ENCODE results near the gene ZNF888. TPM values are rescaled to one million over a fixed set of nuclear protein-coding genes. Genes with fewer than 3 reads are reported as not detected.

Gene ZNF888
- polyA plus RNA-seq (2012; ENCODE audit: insufficient read length, low read depth) = not detected

GRCh38 chr19:52922841-52923777, at the start of gene ZNF888:
TSS of gene ZNF888 (minus strand) at chr19:52923428. CDS start at chr19:52917873, 5,555 bp downstream.
- TF ChIP-seq FOXP2 (optimal IDR thresholded peaks at IDR 0.05; ENCODE audit: borderline replicate concordance, extremely low read depth, extremely low read length, insufficient read depth) (no peak), SIN3A (IDR thresholded peaks at IDR 0.05; ENCODE audit: borderline replicate concordance, insufficient read depth, low read length) (no peak), POLR2AphosphoS5 (IDR thresholded peaks at IDR 0.05; ENCODE audit: low read depth, low read length) (no peak), REST (IDR thresholded peaks at IDR 0.05; ENCODE audit: insufficient read depth in 1 of 2, low read depth in 2 of 2, low read length in 2 of 2) (no peak), TAF1 (IDR thresholded peaks at IDR 0.05; ENCODE audit: borderline replicate concordance, insufficient read depth, low read length) (no peak)

GRCh38 chr19:52967772-52968171, 44.5 kb upstream of the ZNF888 start:
- TF ChIP-seq POLR2AphosphoS5 (IDR thresholded peaks at IDR 0.05; ENCODE audit: low read depth, low read length) (no peak), FOXP2 (optimal IDR thresholded peaks at IDR 0.05; ENCODE audit: borderline replicate concordance, extremely low read depth, extremely low read length, insufficient read depth) (no peak), REST (IDR thresholded peaks at IDR 0.05; ENCODE audit: insufficient read depth in 1 of 2, low read depth in 2 of 2, low read length in 2 of 2) (no peak), SIN3A (IDR thresholded peaks at IDR 0.05; ENCODE audit: borderline replicate concordance, insufficient read depth, low read length) (no peak), TAF1 (IDR thresholded peaks at IDR 0.05; ENCODE audit: borderline replicate concordance, insufficient read depth, low read length) (no peak)

- no peak for TF ChIP-seq POLR2AphosphoS5 (IDR thresholded peaks at IDR 0.05; ENCODE audit: low read depth, low read length)
- TF ChIP-seq REST (IDR thresholded peaks at IDR 0.05; ENCODE audit: insufficient read depth in 1 of 2, low read depth in 2 of 2, low read length in 2 of 2) = no peak
Measured at GRCh38 chr19:52963247-52963618, 40.0 kb upstream of the ZNF888 start.

- TF ChIP-seq POLR2AphosphoS5 (IDR thresholded peaks at IDR 0.05; ENCODE audit: low read depth, low read length) (peak; percentile 13; the same call in 1 of the 2 replicates), FOXP2 (optimal IDR thresholded peaks at IDR 0.05; ENCODE audit: borderline replicate concordance, extremely low read depth, extremely low read length, insufficient read depth) (no peak)
Measured at GRCh38 chr19:52962394-52963246, 39.4 kb upstream of the ZNF888 start, which contains the start of gene ZNF816. TSS of gene ZNF816 (minus strand) at chr19:52962881. CDS start at chr19:52956089, 6,792 bp downstream.

GRCh38 chr19:52961981-52962380, 38.8 kb upstream of the ZNF888 start:
- TF ChIP-seq POLR2AphosphoS5 (IDR thresholded peaks at IDR 0.05; ENCODE audit: low read depth, low read length) = no peak
- no peak for TF ChIP-seq FOXP2 (optimal IDR thresholded peaks at IDR 0.05; ENCODE audit: borderline replicate concordance, extremely low read depth, extremely low read length, insufficient read depth)
- TF ChIP-seq REST (IDR thresholded peaks at IDR 0.05; ENCODE audit: insufficient read depth in 1 of 2, low read depth in 2 of 2, low read length in 2 of 2) = no peak
- TF ChIP-seq SIN3A (IDR thresholded peaks at IDR 0.05; ENCODE audit: borderline replicate concordance, insufficient read depth, low read length) = no peak
- no peak for TF ChIP-seq TAF1 (IDR thresholded peaks at IDR 0.05; ENCODE audit: borderline replicate concordance, insufficient read depth, low read length)
